K562 treated with DMSO at 1 percent for 12 hours (cell line): ENCODE data around the gene OSTF1. TPM values are rescaled to one million over a fixed set of nuclear protein-coding genes. Genes with fewer than 3 reads are reported as not detected.

Source experiments
- total RNA-seq: library from RNA; unstranded; fragments of 300-600 nt; gene quantifications from 2 replicates; pipeline ENCODE4 v1.2.3, GENCODE V29; 2022; ENCODE audit not compliant: insufficient read depth

OSTF1 gene
- 44.4 and 58.3 TPM in 2 replicates for total RNA-seq

GRCh38 chr9:75087824-75088645, at the start of gene OSTF1, which contains the start of gene NMRK1:
Gene OSTF1 (plus strand): TSS chr9:75088514. CDS start chr9:75088693, 179 bp downstream.
Gene NMRK1 (minus strand): TSS chr9:75088155. CDS start chr9:75083115, 5,040 bp downstream.

Other genes with a start within 250 kb of the OSTF1 start
- 0.06 TPM in 1 of 2 replicates, not detected in the other for gene TRPM6, start 200.6 kb upstream of the OSTF1 start, total RNA-seq
- 31.3 and 35.2 TPM in 2 replicates for gene C9orf40, start 135.6 kb upstream of the OSTF1 start, total RNA-seq
- gene CARNMT1, start 60.2 kb upstream of the OSTF1 start, total RNA-seq, result 1.7 and 6.6 TPM in 2 replicates
- 3.2 and 4.8 TPM in 2 replicates for gene NMRK1, start 359 bp upstream of the OSTF1 start, total RNA-seq